ENCODE data around the gene UBB.

The UBB gene

GRCh38 chr17:16417896-16418684 lies 37.2 kb downstream of the UBB start:
- no peak for DNase-seq (ENCODE audit: low spot score)

GRCh38 chr17:16418685-16419068 lies 37.8 kb downstream of the UBB start:
- no peak for DNase-seq (ENCODE audit: low spot score)

- peak; percentile 14 for DNase-seq (ENCODE audit: low spot score)
These were observed 38.4 kb downstream of the UBB start for GRCh38 chr17:16419074-16419928.

- DNase-seq (ENCODE audit: low spot score): peak; percentile 7
These were observed 39.0 kb downstream of the UBB start for GRCh38 chr17:16419929-16420271.

- DNase-seq (ENCODE audit: low spot score): peak; percentile 31
These were observed 41.5 kb downstream of the UBB start for GRCh38 chr17:16422416-16422815.

- peak; percentile 4 for DNase-seq (ENCODE audit: low spot score)
These were observed 42.5 kb downstream of the UBB start for GRCh38 chr17:16423226-16423872.

- no peak for DNase-seq (ENCODE audit: low spot score)
These were observed 44.3 kb downstream of the UBB start for GRCh38 chr17:16425202-16425601.

GRCh38 chr17:16425698-16426659 lies 45.1 kb downstream of the UBB start:
- no peak for DNase-seq (ENCODE audit: low spot score)

GRCh38 chr17:16427020-16427419 lies 46.1 kb downstream of the UBB start:
- DNase-seq (ENCODE audit: low spot score): no peak

GRCh38 chr17:16428098-16428882 lies 47.4 kb downstream of the UBB start:
- peak; percentile 85 for DNase-seq (ENCODE audit: low spot score)

GRCh38 chr17:16429083-16429482 lies 48.2 kb downstream of the UBB start:
- DNase-seq (ENCODE audit: low spot score): no peak

- no peak for DNase-seq (ENCODE audit: low spot score)
These were observed 49.8 kb downstream of the UBB start for GRCh38 chr17:16430650-16431049.

GRCh38 chr17:16432017-16432416 lies 51.1 kb downstream of the UBB start:
- DNase-seq (ENCODE audit: low spot score): no peak

All from SK-N-DZ (cell line).